RWPE1 (cell line): Measurements from ENCODE around the gene LILRB5.
"Not testable (repeated sequence)": the region's sequence is repeated elsewhere in the genome, so short reads cannot be mapped to it uniquely, and the experiment has no call there.

Source experiments
- CTCF ChIA-PET: fragments of 350-600 bp; sonication (Branson Sonifier 250); formaldehyde crosslinking; extraction: SDS; loops from one replicate; lab custom pipeline; 2021; lab: Yijun Ruan, JAX
- POLR2A ChIA-PET: fragments of 400-600 bp; formaldehyde crosslinking; extraction: SDS; loops from one replicate; lab custom pipeline; 2020; ENCODE audit warnings: antibody characterized with exemption; ENCODE audit not compliant: low non-redundant PET; lab: Yijun Ruan, JAX
- DNase-seq: peaks from one replicate; pipeline ENCODE4 v3.0.0; 2012; ENCODE audit warnings: low spot score
- H3K27ac ChIP-seq: fragments of 450-650 bp; 2 replicates; pipeline ENCODE4 v1.5.1; 2017
- TF ChIP-seq, protein P1 (sequence below): fragments of 450-650 bp; conservative IDR thresholded peaks from 2 replicates; pipeline ENCODE4 v1.5.1; 2017; ENCODE audit warnings: low read depth, mild to moderate bottlenecking

The LILRB5 gene

DNA sequence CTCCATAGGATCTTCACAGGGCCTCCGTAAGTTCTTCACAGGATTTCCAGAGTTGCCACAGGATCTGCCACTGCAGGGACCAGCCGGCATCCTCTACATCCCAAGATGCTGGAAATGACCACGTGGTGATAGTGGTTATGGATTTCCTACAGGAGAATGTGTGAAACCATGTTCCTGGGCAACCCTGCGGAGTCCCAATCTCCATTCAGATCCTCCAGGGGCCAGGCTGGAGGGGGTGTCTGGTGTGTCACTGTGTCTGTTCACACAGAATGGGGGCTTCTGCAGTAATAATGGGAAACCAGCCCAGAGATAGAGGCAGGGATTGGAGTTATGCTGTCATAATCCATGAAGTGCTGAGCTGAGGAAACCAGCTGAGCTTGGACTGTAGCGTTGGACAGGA lies 23.1 kb downstream of the LILRB5 start:
- DNase-seq, result no peak
- no peak overlapping the region for H3K27ac ChIP-seq
- ChIA-PET POLR2A (no interaction called here), CTCF (no interaction called here)
- TF ChIP-seq, protein P1, sequence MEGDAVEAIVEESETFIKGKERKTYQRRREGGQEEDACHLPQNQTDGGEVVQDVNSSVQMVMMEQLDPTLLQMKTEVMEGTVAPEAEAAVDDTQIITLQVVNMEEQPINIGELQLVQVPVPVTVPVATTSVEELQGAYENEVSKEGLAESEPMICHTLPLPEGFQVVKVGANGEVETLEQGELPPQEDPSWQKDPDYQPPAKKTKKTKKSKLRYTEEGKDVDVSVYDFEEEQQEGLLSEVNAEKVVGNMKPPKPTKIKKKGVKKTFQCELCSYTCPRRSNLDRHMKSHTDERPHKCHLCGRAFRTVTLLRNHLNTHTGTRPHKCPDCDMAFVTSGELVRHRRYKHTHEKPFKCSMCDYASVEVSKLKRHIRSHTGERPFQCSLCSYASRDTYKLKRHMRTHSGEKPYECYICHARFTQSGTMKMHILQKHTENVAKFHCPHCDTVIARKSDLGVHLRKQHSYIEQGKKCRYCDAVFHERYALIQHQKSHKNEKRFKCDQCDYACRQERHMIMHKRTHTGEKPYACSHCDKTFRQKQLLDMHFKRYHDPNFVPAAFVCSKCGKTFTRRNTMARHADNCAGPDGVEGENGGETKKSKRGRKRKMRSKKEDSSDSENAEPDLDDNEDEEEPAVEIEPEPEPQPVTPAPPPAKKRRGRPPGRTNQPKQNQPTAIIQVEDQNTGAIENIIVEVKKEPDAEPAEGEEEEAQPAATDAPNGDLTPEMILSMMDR, result no peak

DNA sequence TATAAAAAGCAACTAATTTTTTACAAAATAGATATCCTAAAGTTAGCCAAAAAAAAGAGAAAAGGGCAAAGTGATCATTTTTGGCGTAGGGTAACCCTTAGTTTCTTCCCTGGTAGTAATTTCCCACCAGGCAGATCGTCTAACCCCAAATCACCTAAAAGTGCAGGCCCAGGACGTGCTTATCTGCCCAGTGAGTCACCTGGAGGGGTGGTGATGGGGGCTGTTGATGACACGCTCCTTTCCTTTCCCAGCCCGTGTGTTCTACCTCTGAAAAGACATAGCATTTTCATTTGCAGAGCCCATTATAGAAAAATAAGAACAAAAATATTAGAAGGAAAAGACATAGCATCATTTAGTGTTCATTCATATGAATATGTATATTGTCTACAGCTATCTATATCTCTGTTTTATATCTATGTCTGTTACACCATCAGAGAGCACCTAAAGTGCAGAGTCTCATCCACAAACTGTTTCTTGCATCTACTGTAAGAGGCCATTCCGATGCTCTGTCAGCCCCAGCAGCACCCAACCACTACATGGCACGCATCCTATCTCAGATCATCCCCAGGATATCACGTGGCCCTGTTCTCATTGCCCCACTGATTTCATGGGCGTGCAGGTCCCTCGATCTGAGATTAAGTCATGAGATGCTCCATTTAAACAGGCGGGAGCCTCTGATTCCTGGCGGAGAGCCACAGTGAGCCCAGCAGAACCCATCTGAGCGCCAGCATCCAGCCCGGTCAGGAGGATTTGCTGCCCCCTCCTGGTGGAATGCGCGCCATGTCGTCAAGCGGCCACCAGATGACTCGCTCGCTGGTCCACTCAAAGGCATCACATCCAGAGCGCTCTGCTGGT lies 25.8 kb downstream of the LILRB5 start:
- POLR2A ChIA-PET, result no interaction called here
- no peak for DNase-seq
- CTCF ChIA-PET, result interaction anchor here (0.7 to 0.8 kb wide), 3 partner anchors 45 to 76 kb away, joined by 3 read pairs; no protein-coding TSS in a partner anchor

DNA sequence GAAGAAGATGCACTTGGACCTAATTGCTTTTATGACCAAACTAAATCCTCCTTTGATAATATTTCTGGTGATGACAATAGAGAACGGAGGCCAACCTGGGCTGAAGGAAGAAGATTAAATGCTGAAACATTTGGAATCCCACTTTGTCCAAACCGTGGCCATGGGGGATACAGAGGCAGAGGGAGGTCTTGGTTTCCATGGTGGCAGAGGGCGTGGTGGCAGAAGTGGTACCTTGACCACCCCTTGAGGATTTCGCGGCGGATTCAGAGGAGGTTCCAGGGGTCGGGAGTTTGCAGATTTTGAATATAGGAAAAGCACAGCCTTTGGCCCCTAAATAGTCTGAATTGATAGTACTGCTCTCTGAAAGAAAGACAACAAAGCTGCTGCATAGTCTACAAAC lies 27.0 kb downstream of the LILRB5 start:
- DNase-seq, result no peak
- ChIA-PET CTCF (no interaction called here), POLR2A (no interaction called here)
- TF ChIP-seq, protein P1, result no peak
- H3K27ac ChIP-seq, result no peak overlapping the region

More for the DNA sequence above, 25.8 kb downstream of the LILRB5 start:
- TF ChIP-seq, protein P1, result peak; percentile 82
- H3K27ac ChIP-seq, result no peak overlapping the region

DNA sequence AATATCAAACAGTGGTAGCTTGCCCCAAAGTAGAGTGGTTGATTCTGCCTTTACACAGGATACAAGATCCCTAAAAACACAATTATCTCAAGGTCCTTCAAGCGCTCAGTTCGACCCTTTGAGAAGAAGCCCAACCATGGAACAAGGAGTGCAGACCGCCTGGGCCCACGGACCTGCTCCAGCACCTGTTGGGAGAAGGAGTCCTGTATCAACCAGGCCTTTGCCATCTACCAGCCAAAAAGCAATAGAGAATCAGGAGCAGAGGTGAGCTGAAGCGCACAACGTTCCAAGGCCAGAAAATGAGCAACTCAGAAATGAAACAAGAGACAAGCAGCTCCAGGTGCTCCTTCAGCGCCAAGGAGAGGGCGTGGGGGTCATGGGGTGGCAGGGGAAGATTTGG lies 27.9 kb downstream of the LILRB5 start:
- H3K27ac ChIP-seq, result no peak overlapping the region
- CTCF ChIA-PET, result no interaction called here
- DNase-seq, result no peak
- POLR2A ChIA-PET, result no interaction called here
- TF ChIP-seq, protein P1, result no peak

DNA sequence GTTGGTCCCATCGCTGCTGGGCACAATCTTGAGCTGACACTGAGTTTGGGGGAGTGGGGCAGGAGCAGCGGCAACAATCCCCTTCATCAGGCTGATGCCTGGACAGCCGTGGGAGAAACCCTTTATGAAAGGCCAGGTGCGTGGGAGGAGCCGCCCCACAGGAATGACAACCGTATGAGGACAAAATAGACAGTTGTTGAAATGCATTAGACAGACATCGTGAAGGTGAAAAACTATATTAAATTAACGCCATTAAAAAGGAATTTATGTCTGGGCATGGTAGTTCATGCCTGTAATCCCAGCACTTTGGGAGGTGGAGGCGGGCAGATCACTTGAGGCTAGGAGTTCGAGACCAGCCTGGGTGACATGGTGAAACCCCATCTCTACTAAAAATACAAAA lies 32.5 kb downstream of the LILRB5 start:
- POLR2A ChIA-PET, H3K27ac ChIP-seq, DNase-seq: not testable (repeated sequence)
- CTCF ChIA-PET, result interaction anchor here (0.7 kb wide), 1 partner anchor 431 kb away, joined by 3 read pairs; no protein-coding TSS in a partner anchor

DNA sequence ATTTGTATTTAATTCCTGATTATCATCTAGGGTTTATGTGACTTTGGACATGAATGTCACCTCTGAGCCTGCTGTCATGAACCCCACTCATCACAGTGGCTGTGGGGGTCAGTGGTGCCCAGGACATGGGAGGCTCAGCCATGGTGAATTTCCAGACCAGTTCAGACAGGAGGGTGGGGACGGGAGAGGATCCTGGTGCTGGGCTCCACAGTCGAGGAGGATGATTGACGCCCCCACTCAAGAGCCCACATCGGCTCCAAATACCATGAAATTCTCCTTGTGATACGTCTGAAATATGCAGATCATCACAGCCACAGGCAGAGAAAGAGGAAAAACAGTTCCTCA lies 33.2 kb downstream of the LILRB5 start:
- DNase-seq, POLR2A ChIA-PET, H3K27ac ChIP-seq: not testable (repeated sequence)
- CTCF ChIA-PET, result interaction anchor here (0.6 kb wide), 1 partner anchor 12 kb away, joined by 3 read pairs; no protein-coding TSS in a partner anchor

DNA sequence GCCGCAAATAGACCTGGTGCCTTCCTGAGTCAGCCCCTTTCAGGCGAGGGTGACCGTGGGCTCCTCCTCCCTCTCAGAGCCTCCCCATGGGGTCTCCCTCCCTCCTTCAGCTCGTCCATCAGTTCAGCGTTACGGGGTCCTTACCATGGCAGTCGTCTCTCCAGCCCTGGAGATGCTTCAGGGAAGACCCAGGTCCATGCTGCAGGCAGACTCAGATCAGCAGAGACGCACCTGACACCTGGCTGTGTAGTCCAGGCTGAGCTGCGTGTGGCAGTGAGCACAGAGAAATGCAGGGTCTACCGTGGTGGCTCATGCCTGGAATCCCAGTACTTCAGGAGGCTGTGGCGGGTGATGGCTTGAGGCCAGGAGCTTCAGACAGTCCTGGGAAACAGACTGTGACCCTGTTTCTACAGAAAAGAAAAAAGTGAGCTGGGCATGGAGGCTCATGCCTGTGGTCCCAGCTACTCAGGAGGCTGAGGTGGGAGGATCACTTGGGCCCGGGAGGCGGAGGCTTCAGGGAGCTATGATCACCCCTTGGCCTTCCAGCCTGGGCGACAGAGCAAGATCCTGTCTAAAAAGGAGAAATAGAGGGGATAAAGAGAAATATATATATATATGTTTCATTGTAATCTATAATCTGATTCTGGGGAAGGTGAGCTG lies 33.7 kb downstream of the LILRB5 start:
- POLR2A ChIA-PET, DNase-seq, H3K27ac ChIP-seq: not testable (repeated sequence)
- CTCF ChIA-PET, result interaction anchor here (0.6 kb wide), 1 partner anchor 11 kb away, joined by 3 read pairs; no protein-coding TSS in a partner anchor

DNA sequence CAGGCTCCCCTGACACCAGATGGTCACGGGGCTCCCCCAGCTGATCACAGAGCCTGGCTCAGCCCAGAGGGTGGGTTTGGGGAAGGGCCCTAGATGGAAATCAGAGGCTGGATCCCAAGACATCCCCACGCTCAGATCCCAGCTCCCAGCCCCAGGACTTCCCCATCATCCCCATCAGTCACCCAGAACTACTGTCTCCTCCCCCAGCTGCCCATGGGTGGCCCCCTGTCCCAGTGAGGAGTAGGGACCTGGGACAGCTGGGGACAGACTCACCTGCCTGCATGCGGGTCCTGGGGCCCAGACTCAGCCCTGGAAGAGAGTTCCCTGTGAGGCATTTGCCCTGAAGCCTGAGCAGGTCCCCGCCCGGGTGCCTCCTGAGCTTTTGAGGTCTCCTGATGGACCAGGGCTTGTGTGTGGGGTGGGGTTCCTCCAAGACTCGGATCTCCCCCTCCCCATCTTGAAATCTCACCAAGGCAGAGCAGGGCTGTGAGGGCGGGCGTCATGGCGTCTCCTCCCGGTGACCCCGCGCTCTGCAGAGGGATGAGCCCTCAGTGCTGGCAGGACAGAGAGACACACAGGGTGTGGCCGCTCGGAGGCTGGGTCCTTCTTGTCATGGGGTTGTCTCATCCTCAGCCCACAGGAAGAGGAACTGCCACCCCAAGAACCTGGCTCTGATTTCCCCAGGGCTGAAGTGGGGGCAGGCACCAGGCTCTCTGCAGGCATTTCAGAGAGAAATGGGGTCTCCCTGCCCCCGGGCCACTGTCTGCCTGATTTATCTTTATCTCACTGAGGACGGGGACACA lies 34.4 kb downstream of the LILRB5 start, which contains the start of gene LILRB3:
LILRB3 (minus strand) TSS at position 534 of the 803 bp plus-strand sequence; CDS start at position 503, 31 bp downstream.
- H3K27ac ChIP-seq, POLR2A ChIA-PET, CTCF ChIA-PET, DNase-seq: not testable (repeated sequence)

DNA sequence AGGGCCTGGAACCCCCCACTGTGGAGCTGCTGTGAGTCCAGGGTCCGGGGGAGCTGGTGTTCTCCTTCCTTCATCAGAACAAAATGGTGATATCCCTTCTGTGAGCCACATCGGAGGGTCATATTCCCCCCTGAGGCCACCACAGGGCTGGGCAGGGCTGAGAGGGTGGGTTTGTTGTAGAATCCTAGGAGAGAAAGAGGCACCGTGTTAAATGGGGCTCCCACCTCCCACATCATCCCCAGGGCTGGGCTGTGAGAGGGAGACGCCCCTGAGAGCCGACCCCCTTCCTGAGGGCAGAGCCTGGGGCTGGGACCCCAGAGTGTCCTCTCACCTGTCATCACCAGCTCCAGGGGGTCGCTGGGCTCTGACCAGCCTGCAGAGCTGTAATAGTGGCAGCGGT lies 35.1 kb downstream of the LILRB5 start:
- DNase-seq, H3K27ac ChIP-seq, CTCF ChIA-PET, POLR2A ChIA-PET: not testable (repeated sequence)

DNA sequence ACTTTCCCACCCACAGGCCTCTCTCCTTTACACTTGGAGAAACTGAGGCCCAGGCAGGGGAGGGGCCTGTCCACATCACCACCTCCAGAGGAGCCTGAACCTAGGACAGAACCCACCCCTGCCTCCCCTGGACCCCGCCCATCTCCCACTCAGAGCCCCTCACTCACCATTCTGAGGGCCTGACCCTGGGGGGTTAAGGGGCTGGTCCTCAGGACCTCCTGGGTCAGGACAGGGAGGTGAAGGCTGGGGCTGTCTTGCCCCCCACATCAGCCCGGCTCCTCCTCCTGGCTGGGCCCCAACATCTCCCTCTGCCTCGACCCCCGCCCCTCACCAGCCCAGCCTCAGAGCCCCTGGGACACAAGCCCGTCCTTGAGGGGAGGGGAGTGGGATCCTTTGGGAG lies 37.4 kb downstream of the LILRB5 start:
- H3K27ac ChIP-seq, CTCF ChIA-PET, DNase-seq, POLR2A ChIA-PET: not testable (repeated sequence)
